PC-9 (cell line): ENCODE data around the gene ZNF710. TPM values are rescaled to one million over a fixed set of nuclear protein-coding genes. Genes with fewer than 3 reads are reported as not detected.

Experiments
- BruUV-seq: library from RNA; stranded (reverse); fragments of 400-500 nt; replicated peaks from 2 replicates; lab custom pipeline; 2021; lab: Mats Ljungman, UMichigan
- CTCF ChIA-PET: fragments of 300-600 bp; sonication (Branson Sonifier 250); formaldehyde crosslinking; loops from one replicate; lab custom pipeline; 2022; ENCODE audit warnings: antibody characterized with exemption; lab: Charles Lee
- POLR2A ChIA-PET: fragments of 300-600 bp; sonication (Branson Sonifier 250); formaldehyde crosslinking; loops from one replicate; lab custom pipeline; 2022; ENCODE audit warnings: antibody characterized with exemption; ENCODE audit not compliant: unreplicated experiment; lab: Charles Lee
- DNase-seq, 2 experiments: peaks; one replicate each; pipeline versions ENCODE4 v3.0.0 to v3.0.0-alpha.2; 2015 to 2022; ENCODE audit warnings: mixed read lengths in 1 of 2
- H2AFZ ChIP-seq: fragments of 200-600 bp; sonication (generic); 2 replicates; pipeline ENCODE4 v1.8.1; 2017; ENCODE audit warnings: antibody characterized with exemption
- H3F3A ChIP-seq: fragments of 200-600 bp; sonication (generic); 2 replicates; pipeline ENCODE4 v1.8.1; 2017; ENCODE audit warnings: antibody characterized with exemption, mild to moderate bottlenecking, low read depth; ENCODE audit not compliant: insufficient read depth
- H3K27ac ChIP-seq: fragments of 200-600 bp; sonication (generic); 2 replicates; pipeline ENCODE4 v1.6.1; 2016; ENCODE audit warnings: mixed run types
- H3K27me3 ChIP-seq: fragments of 200-600 bp; sonication (generic); 2 replicates; pipeline ENCODE4 v1.6.1; 2016; ENCODE audit warnings: low read depth, mixed run types; ENCODE audit not compliant: insufficient read depth
- H3K36me3 ChIP-seq: fragments of 200-600 bp; sonication (generic); 2 replicates; pipeline ENCODE4 v1.6.1; 2016; ENCODE audit warnings: low read depth, mixed run types
- H3K4me1 ChIP-seq: fragments of 200-600 bp; sonication (generic); replicated peaks from 2 replicates; pipeline ENCODE4 v1.6.1; 2016; ENCODE audit warnings: mixed run types; ENCODE audit not compliant: insufficient read depth
- H3K4me2 ChIP-seq: fragments of 200-600 bp; sonication (generic); 2 replicates; pipeline ENCODE4 v1.6.1; 2017; ENCODE audit warnings: mixed run types
- H3K4me3 ChIP-seq: fragments of 200-600 bp; sonication (generic); 2 replicates; pipeline ENCODE4 v1.6.1; 2016; ENCODE audit warnings: mixed run types
- H3K79me2 ChIP-seq: fragments of 200-600 bp; sonication (generic); 2 replicates; pipeline ENCODE4 v1.6.1; 2017; ENCODE audit warnings: low read depth, mixed run types
- H3K9me2 ChIP-seq: fragments of 200-600 bp; sonication (generic); 2 replicates; pipeline ENCODE4 v1.8.1; 2017; ENCODE audit warnings: mild to moderate bottlenecking; ENCODE audit not compliant: insufficient read depth
- H3K9me3 ChIP-seq: fragments of 200-600 bp; sonication (generic); 2 replicates; pipeline ENCODE4 v1.8.1; 2016; ENCODE audit warnings: low read depth; ENCODE audit not compliant: insufficient read depth
- H4K20me1 ChIP-seq: fragments of 200-600 bp; sonication (generic); 2 replicates; pipeline ENCODE4 v1.8.1; 2017; ENCODE audit not compliant: insufficient read depth
- CTCF ChIP-seq: fragments of 200-600 bp; sonication (generic); conservative IDR thresholded peaks from 2 replicates; pipeline ENCODE4 v1.6.1; 2017; ENCODE audit warnings: mixed run types, antibody characterized with exemption, mild to moderate bottlenecking, moderate library complexity
- EZH2 ChIP-seq: fragments of 200-600 bp; sonication (generic); IDR thresholded peaks from 2 replicates; pipeline ENCODE4 v1.8.0; 2017; ENCODE audit warnings: antibody characterized with exemption, low read depth
- intact Hi-C: fragments of 100-400 bp; cut with micrococcal nuclease; formaldehyde crosslinking; loops from one replicate; pipeline ENCODE4 v1.10.0; 2022; ENCODE audit not compliant: unreplicated experiment
- total RNA-seq: library from RNA; stranded (reverse); gene quantifications from 2 replicates; pipeline ENCODE4 v1.2.3, GENCODE V29; 2021

ZNF710 gene
- total RNA-seq, 1 experiment from 2014 or later = 23.4 TPM

- H3K4me1 ChIP-seq = peaks cover 34% of the 10 kb centered on the region
- H2AFZ ChIP-seq = no peak overlapping the region
- H3K27ac ChIP-seq = no peak overlapping the region
- ChIA-PET POLR2A (no interaction called here), CTCF (interaction anchor here (0.6 kb wide), 1 partner anchor 252 kb away, joined by 3 read pairs; no protein-coding TSS in a partner anchor)
- no peaks in the 10 kb centered on the region for H4K20me1 ChIP-seq
- no peak for DNase-seq
- H3K4me2 ChIP-seq = no peak overlapping the region
- intact Hi-C loops = no loop called here
- no peaks in the 10 kb centered on the region for H3K36me3 ChIP-seq
- peaks cover 43% of the 10 kb centered on the region for H3K79me2 ChIP-seq
- no peak overlapping the region for H3K4me3 ChIP-seq
- H3K9me2 ChIP-seq = no peaks in the 10 kb centered on the region
- H3F3A ChIP-seq = peaks cover 18% of the 10 kb centered on the region
- no peaks in the 10 kb centered on the region for H3K9me3 ChIP-seq
- no peak for TF ChIP-seq CTCF
- TF ChIP-seq EZH2 = no peak
- BruUV-seq = no TSS peak
- H3K27me3 ChIP-seq = no peaks in the 10 kb centered on the region
Observed at GRCh38 chr15:90039996-90040395, 38.9 kb downstream of the ZNF710 start.

- no peak overlapping the region for H2AFZ ChIP-seq
- CTCF ChIA-PET = no interaction called here
Observed at GRCh38 chr15:90040618-90041017, 39.5 kb downstream of the ZNF710 start.

GRCh38 chr15:90042356-90042755 lies 41.2 kb downstream of the ZNF710 start:
- BruUV-seq = no TSS peak
- DNase-seq = no peak
- Histone ChIP-seq H4K20me1 (no peaks in the 10 kb centered on the region), H3K36me3 (no peaks in the 10 kb centered on the region), H3F3A (peaks cover 10% of the 10 kb centered on the region; the same call in 1 of the 2 replicates), H3K27ac (no peak overlapping the region), H3K4me3 (no peak overlapping the region), H3K9me3 (no peaks in the 10 kb centered on the region), H3K27me3 (no peaks in the 10 kb centered on the region), H3K9me2 (no peaks in the 10 kb centered on the region), H3K4me2 (no peak overlapping the region), H3K4me1 (peaks cover 25% of the 10 kb centered on the region), H3K79me2 (peaks cover 31% of the 10 kb centered on the region), H2AFZ (no peak overlapping the region)
- intact Hi-C loops = no loop called here
- TF ChIP-seq CTCF (no peak), EZH2 (no peak)
- ChIA-PET POLR2A (no interaction called here), CTCF (interaction anchor here (0.5 kb wide), 1 partner anchor 80 kb away, joined by 7 read pairs; no protein-coding TSS in a partner anchor)

More at GRCh38 chr15:90040618-90041017, 39.5 kb downstream of the ZNF710 start:
- no TSS peak for BruUV-seq
- DNase-seq = no peak
- TF ChIP-seq EZH2 = no peak
- no peak for TF ChIP-seq CTCF
- Histone ChIP-seq H3K27me3 (no peaks in the 10 kb centered on the region), H3K36me3 (no peaks in the 10 kb centered on the region), H3K9me3 (no peaks in the 10 kb centered on the region), H3F3A (peaks cover 17% of the 10 kb centered on the region), H3K4me3 (no peak overlapping the region), H3K4me1 (peaks cover 28% of the 10 kb centered on the region), H3K27ac (no peak overlapping the region), H3K4me2 (no peak overlapping the region), H3K79me2 (peaks cover 43% of the 10 kb centered on the region), H4K20me1 (no peaks in the 10 kb centered on the region), H3K9me2 (no peaks in the 10 kb centered on the region)
- POLR2A ChIA-PET = no interaction called here
- intact Hi-C loops = no loop called here
